HEK293 (cell line): ENCODE data around the gene CCNK.

Experiments
- CTCF ChIA-PET: fragments of 350-600 bp; formaldehyde crosslinking; extraction: SDS; loops from one replicate; lab custom pipeline; 2021; ENCODE audit warnings: antibody characterized with exemption; lab: Yijun Ruan, JAX
- POLR2A ChIA-PET: fragments of 300-600 bp; formaldehyde crosslinking; extraction: SDS; loops from one replicate; lab custom pipeline; 2020; ENCODE audit warnings: antibody characterized with exemption, inconsistent platforms; lab: Yijun Ruan, JAX
- H3K27ac ChIP-seq: fragments of 200-500 bp; sonication (Bioruptor generic); 2 replicates; pipeline ENCODE4 v1.5.1; 2014; ENCODE audit warnings: low read depth, low read length, control low read depth, inconsistent platforms; ENCODE audit errors: extremely low read depth
- H3K36me3 ChIP-seq, 2 experiments: fragments of 200-500 bp in 1 of 2; sonication (Bioruptor generic) in 1 of 2; 1 replicate in 1 of 2; 2 replicates in 1 of 2; pipeline ENCODE4 v1.5.1; 2014 to 2017; ENCODE audit warnings: inconsistent platforms in 2 of 2, low read length in 2 of 2; ENCODE audit not compliant: control insufficient read depth in 2 of 2, insufficient read depth in 1 of 2
- H3K4me1 ChIP-seq: fragments of 200-500 bp; sonication (Bioruptor generic); 2 replicates; pipeline ENCODE4 v1.5.1; 2014; ENCODE audit warnings: mild to moderate bottlenecking, low read length, inconsistent platforms; ENCODE audit not compliant: control insufficient read depth, insufficient read depth
- H3K4me3 ChIP-seq: 2 replicates; pipeline ENCODE4 v1.5.1; 2011; ENCODE audit warnings: low read depth, mild to moderate bottlenecking, control low read depth, low read length, moderate library complexity
- H3K9me3 ChIP-seq: fragments of 200-500 bp; sonication (Bioruptor generic); 2 replicates; pipeline ENCODE4 v1.5.1; 2014; ENCODE audit warnings: low read depth, low read length, inconsistent platforms; ENCODE audit not compliant: control insufficient read depth, insufficient read depth
- GLI4 ChIP-seq: fragments of 450-650 bp; formaldehyde crosslinking; IDR thresholded peaks from 2 replicates; pipeline ENCODE4 v1.5.1; 2016; ENCODE audit warnings: missing biosample characterization, missing genetic modification characterization
- GLIS1 ChIP-seq: fragments of 450-650 bp; formaldehyde crosslinking; IDR thresholded peaks from 2 replicates; pipeline ENCODE4 v1.5.1; 2016; ENCODE audit warnings: missing biosample characterization, missing genetic modification characterization
- GLIS2 ChIP-seq: fragments of 450-650 bp; formaldehyde crosslinking; IDR thresholded peaks from 2 replicates; pipeline ENCODE4 v1.5.1; 2016; ENCODE audit warnings: missing biosample characterization, missing genetic modification characterization
- HOXA7 ChIP-seq: sonication (generic); formaldehyde crosslinking; IDR thresholded peaks from 2 replicates; pipeline ENCODE4 v1.8.1; 2022; ENCODE audit warnings: missing genetic modification reagents, borderline replicate concordance
- KLF8 ChIP-seq: fragments of 450-650 bp; formaldehyde crosslinking; IDR thresholded peaks from 2 replicates; pipeline ENCODE4 v1.5.1; 2016; ENCODE audit warnings: missing biosample characterization, missing genetic modification characterization
- MYNN ChIP-seq: fragments of 450-650 bp; formaldehyde crosslinking; IDR thresholded peaks from 2 replicates; pipeline ENCODE4 v1.5.1; 2016; ENCODE audit warnings: missing biosample characterization, missing genetic modification characterization, borderline replicate concordance
- PATZ1 ChIP-seq: fragments of 450-650 bp; formaldehyde crosslinking; IDR thresholded peaks from 2 replicates; pipeline ENCODE4 v1.5.1; 2016; ENCODE audit warnings: missing biosample characterization, missing genetic modification characterization
- PRDM1 ChIP-seq: fragments of 450-650 bp; formaldehyde crosslinking; IDR thresholded peaks from 2 replicates; pipeline ENCODE4; 2016; ENCODE audit warnings: missing biosample characterization, missing genetic modification characterization
- PRDM10 ChIP-seq: fragments of 450-650 bp; formaldehyde crosslinking; IDR thresholded peaks from 2 replicates; pipeline ENCODE4 v1.5.1; 2016; ENCODE audit warnings: missing biosample characterization, missing genetic modification characterization
- REPIN1 ChIP-seq: fragments of 450-650 bp; formaldehyde crosslinking; IDR thresholded peaks from 2 replicates; pipeline ENCODE4 v1.5.1; 2017; ENCODE audit warnings: missing biosample characterization, missing genetic modification characterization, low read depth
- YY1 ChIP-seq: fragments of 450-650 bp; formaldehyde crosslinking; IDR thresholded peaks from 2 replicates; pipeline ENCODE4 v1.5.1; 2018; ENCODE audit warnings: missing biosample characterization, missing genetic modification characterization
- ZEB2 ChIP-seq: fragments of 450-650 bp; formaldehyde crosslinking; IDR thresholded peaks from 2 replicates; pipeline ENCODE4 v1.5.1; 2016; ENCODE audit warnings: missing biosample characterization, missing genetic modification characterization
- ZNF155 ChIP-seq: fragments of 450-650 bp; formaldehyde crosslinking; IDR thresholded peaks from 2 replicates; pipeline ENCODE4 v1.5.1; 2016; ENCODE audit warnings: missing biosample characterization, missing genetic modification characterization
- ZNF169 ChIP-seq: fragments of 450-650 bp; formaldehyde crosslinking; IDR thresholded peaks from 2 replicates; pipeline ENCODE4 v1.5.1; 2016; ENCODE audit warnings: missing biosample characterization, missing genetic modification characterization
- ZNF324 ChIP-seq: fragments of 450-650 bp; formaldehyde crosslinking; IDR thresholded peaks from 2 replicates; pipeline ENCODE4 v1.5.1; 2016; ENCODE audit warnings: missing biosample characterization, missing genetic modification characterization
- ZNF335 ChIP-seq: fragments of 450-650 bp; formaldehyde crosslinking; conservative IDR thresholded peaks from 2 replicates; pipeline ENCODE4 v1.5.1; 2016; ENCODE audit warnings: missing biosample characterization, missing genetic modification characterization
- ZNF366 ChIP-seq: fragments of 450-650 bp; formaldehyde crosslinking; conservative IDR thresholded peaks from 2 replicates; pipeline ENCODE4 v1.5.1; 2016; ENCODE audit warnings: missing biosample characterization, missing genetic modification characterization
- ZNF426 ChIP-seq: fragments of 450-650 bp; formaldehyde crosslinking; IDR thresholded peaks from 2 replicates; pipeline ENCODE4 v1.5.1; 2017; ENCODE audit warnings: missing biosample characterization, missing genetic modification characterization, mild to moderate bottlenecking, inconsistent platforms, moderate library complexity
- ZNF529 ChIP-seq: fragments of 450-650 bp; formaldehyde crosslinking; IDR thresholded peaks from 2 replicates; pipeline ENCODE4 v1.5.1; 2017; ENCODE audit warnings: missing genetic modification characterization, missing biosample characterization; ENCODE audit not compliant: insufficient replicate concordance
- ZNF555 ChIP-seq: fragments of 450-650 bp; formaldehyde crosslinking; conservative IDR thresholded peaks from 2 replicates; pipeline ENCODE4 v1.5.1; 2017; ENCODE audit warnings: missing biosample characterization, mild to moderate bottlenecking, missing genetic modification characterization, inconsistent platforms
- ZNF658 ChIP-seq: fragments of 450-650 bp; formaldehyde crosslinking; IDR thresholded peaks from 2 replicates; pipeline ENCODE4; 2016; ENCODE audit warnings: missing biosample characterization, missing genetic modification characterization
- ZNF76 ChIP-seq: fragments of 450-650 bp; formaldehyde crosslinking; IDR thresholded peaks from 2 replicates; pipeline ENCODE4; 2016; ENCODE audit warnings: low read depth, missing biosample characterization, missing genetic modification characterization, borderline replicate concordance
- ZNF792 ChIP-seq: fragments of 450-650 bp; formaldehyde crosslinking; IDR thresholded peaks from 2 replicates; pipeline ENCODE4 v1.5.1; 2016; ENCODE audit warnings: missing biosample characterization, missing genetic modification characterization
- ZSCAN23 ChIP-seq: fragments of 450-650 bp; formaldehyde crosslinking; IDR thresholded peaks from 2 replicates; pipeline ENCODE4 v1.5.1; 2016; ENCODE audit warnings: missing biosample characterization, missing genetic modification characterization
- TF ChIP-seq, protein P1 (sequence below): fragments of 450-650 bp; IDR thresholded peaks from 2 replicates; pipeline ENCODE4 v1.5.1; 2018; ENCODE audit warnings: missing biosample characterization, mild to moderate bottlenecking, missing genetic modification characterization
- TF ChIP-seq, protein P2 (sequence below): fragments of 450-650 bp; formaldehyde crosslinking; IDR thresholded peaks from 2 replicates; pipeline ENCODE4 v1.5.1; 2016; ENCODE audit warnings: missing biosample characterization, missing genetic modification characterization

The CCNK gene

DNA sequence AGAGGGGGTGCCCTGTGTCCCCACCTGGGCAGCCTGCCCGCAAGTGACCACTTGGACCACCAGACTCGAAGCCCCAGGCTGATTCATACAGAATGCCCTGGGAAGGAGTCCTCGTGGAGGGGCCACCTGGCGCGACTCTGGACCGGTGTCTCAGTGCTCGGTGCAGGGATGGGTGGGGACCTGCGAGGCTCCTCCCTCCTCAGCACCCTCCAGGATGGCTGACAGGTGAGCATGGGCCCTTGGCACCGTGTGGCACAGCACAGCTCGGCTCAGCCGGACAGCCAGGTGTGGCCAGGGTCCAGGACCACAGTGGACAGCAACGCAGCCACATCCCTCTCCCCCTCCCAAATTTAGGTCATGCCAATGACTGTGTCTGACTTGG, 44.5 kb downstream of the CCNK start:
- CTCF ChIA-PET: interaction anchor here (0.6 to 1.9 kb wide), 5 partner anchors 17 to 103 kb away, joined by 3 to 7 read pairs (median 4); no protein-coding TSS in a partner anchor
- Histone ChIP-seq H3K27ac (no peak overlapping the region), H3K4me1 (peaks cover 25% of the 10 kb centered on the region)

DNA sequence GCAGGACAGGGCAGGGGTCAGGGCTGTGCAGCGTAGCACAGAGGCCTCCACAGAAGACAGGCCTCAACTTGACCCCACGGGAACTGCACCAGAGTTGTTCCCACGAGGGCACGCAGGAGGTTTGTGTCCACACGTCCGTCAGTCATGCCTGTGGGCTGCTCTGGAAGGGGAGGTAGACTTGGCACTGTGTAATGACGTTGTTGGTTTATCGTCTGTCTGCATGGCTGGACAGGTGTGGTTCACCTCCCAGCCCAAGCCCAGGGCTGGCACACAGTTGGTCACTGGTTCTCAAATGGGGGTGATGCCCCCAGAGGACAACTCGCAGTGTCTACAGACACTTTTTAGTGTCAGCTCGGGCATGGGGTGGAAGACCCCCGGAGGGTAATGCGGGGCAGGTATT, 45.8 kb downstream of the CCNK start:
- no peaks in the 10 kb centered on the region for H3K9me3 ChIP-seq
- peaks cover 28% of the 10 kb centered on the region for H3K4me1 ChIP-seq
- no peaks in the 10 kb centered on the region for H3K36me3 ChIP-seq
- CTCF ChIA-PET: no interaction called here
- TF ChIP-seq MYNN (tag by site-specific recombination) (no peak), ZEB2 (tag by site-specific recombination) (no peak), ZNF324 (tag by site-specific recombination) (no peak), REPIN1 (no peak), PRDM10 (no peak), ZNF529 (tag by site-specific recombination) (no peak), GLIS1 (tag by site-specific recombination) (no peak), ZNF76 (tag by site-specific recombination) (no peak), ZNF792 (tag by site-specific recombination) (no peak), ZSCAN23 (tag by site-specific recombination) (no peak), KLF8 (tag by site-specific recombination) (no peak), PATZ1 (tag by site-specific recombination) (no peak), HOXA7 (CRISPR knock-in tag) (no peak)
- TF ChIP-seq, protein P1, sequence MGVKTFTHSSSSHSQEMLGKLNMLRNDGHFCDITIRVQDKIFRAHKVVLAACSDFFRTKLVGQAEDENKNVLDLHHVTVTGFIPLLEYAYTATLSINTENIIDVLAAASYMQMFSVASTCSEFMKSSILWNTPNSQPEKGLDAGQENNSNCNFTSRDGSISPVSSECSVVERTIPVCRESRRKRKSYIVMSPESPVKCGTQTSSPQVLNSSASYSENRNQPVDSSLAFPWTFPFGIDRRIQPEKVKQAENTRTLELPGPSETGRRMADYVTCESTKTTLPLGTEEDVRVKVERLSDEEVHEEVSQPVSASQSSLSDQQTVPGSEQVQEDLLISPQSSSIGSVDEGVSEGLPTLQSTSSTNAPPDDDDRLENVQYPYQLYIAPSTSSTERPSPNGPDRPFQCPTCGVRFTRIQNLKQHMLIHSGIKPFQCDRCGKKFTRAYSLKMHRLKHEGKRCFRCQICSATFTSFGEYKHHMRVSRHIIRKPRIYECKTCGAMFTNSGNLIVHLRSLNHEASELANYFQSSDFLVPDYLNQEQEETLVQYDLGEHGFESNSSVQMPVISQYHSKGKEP (tag by site-specific recombination): no peak
- TF ChIP-seq, all 188 proteins: peak for 0
- POLR2A ChIA-PET: no interaction called here
- H3K27ac ChIP-seq: no peak overlapping the region
- H3K4me3 ChIP-seq: no peak overlapping the region

More for the DNA sequence above, 44.5 kb downstream of the CCNK start:
- H3K36me3 ChIP-seq: no peaks in the 10 kb centered on the region
- TF ChIP-seq ZNF169 (tag by site-specific recombination) (no peak), ZNF366 (no peak), GLIS2 (tag by site-specific recombination) (no peak), ZNF426 (tag by site-specific recombination) (no peak), ZNF335 (tag by site-specific recombination) (no peak), ZNF555 (tag by site-specific recombination) (no peak), YY1 (tag by site-specific recombination) (no peak), PRDM1 (tag by site-specific recombination) (no peak), ZNF658 (tag by site-specific recombination) (no peak), ZNF155 (no peak), GLI4 (tag by site-specific recombination) (no peak)
- TF ChIP-seq, protein P2, sequence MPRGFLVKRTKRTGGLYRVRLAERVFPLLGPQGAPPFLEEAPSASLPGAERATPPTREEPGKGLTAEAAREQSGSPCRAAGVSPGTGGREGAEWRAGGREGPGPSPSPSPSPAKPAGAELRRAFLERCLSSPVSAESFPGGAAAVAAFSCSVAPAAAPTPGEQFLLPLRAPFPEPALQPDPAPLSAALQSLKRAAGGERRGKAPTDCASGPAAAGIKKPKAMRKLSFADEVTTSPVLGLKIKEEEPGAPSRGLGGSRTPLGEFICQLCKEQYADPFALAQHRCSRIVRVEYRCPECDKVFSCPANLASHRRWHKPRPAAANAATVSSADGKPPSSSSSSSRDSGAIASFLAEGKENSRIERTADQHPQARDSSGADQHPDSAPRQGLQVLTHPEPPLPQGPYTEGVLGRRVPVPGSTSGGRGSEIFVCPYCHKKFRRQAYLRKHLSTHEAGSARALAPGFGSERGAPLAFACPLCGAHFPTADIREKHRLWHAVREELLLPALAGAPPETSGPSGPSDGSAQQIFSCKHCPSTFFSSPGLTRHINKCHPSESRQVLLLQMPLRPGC (tag by site-specific recombination): no peak
- TF ChIP-seq, all 188 proteins: peak for 0
- Histone ChIP-seq H3K4me3 (no peak overlapping the region), H3K9me3 (no peaks in the 10 kb centered on the region)
- POLR2A ChIA-PET: no interaction called here
